GM23338 (cell line): Measurements from ENCODE around the gene ARID1B. TPM values are rescaled to one million over a fixed set of nuclear protein-coding genes. Genes with fewer than 3 reads are reported as not detected.

Experiments
- ATAC-seq: fragments of 200-7000 bp; cut with Tn5 transposase; 3 replicates; pipeline ENCODE4 v1.9.1; 2020
- DNase-seq: peaks from one replicate; pipeline ENCODE4 v3.0.0-alpha.2; 2015; ENCODE audit warnings: low spot score
- H2AFZ ChIP-seq: fragments of 200-600 bp; sonication (generic); 2 replicates; pipeline ENCODE4 v1.8.0; 2016; ENCODE audit warnings: antibody characterized with exemption, mild to moderate bottlenecking, moderate library complexity
- H3F3A ChIP-seq: fragments of 200-600 bp; sonication (generic); replicated peaks from 2 replicates; pipeline ENCODE4 v1.8.0; 2017; ENCODE audit warnings: antibody characterized with exemption, mixed run types, low read depth
- H3K27ac ChIP-seq: fragments of 200-600 bp; sonication (generic); 2 replicates; pipeline ENCODE4 v1.6.1; 2016; ENCODE audit warnings: low read depth
- H3K27me3 ChIP-seq: fragments of 200-600 bp; sonication (generic); 2 replicates; pipeline ENCODE4 v1.8.0; 2016; ENCODE audit warnings: mild to moderate bottlenecking, mixed run types, moderate library complexity; ENCODE audit not compliant: insufficient read depth
- H3K36me3 ChIP-seq: fragments of 200-600 bp; sonication (generic); 2 replicates; pipeline ENCODE4 v1.8.0; 2016; ENCODE audit warnings: mild to moderate bottlenecking; ENCODE audit not compliant: insufficient read depth
- H3K4me1 ChIP-seq: fragments of 200-600 bp; sonication (generic); 2 replicates; pipeline ENCODE4 v1.8.0; 2016; ENCODE audit warnings: mild to moderate bottlenecking, moderate library complexity; ENCODE audit not compliant: insufficient read depth
- H3K4me2 ChIP-seq: fragments of 200-600 bp; sonication (generic); 2 replicates; pipeline ENCODE4 v1.7.1; 2017; ENCODE audit warnings: mixed run types
- H3K4me3 ChIP-seq: fragments of 200-600 bp; sonication (generic); 2 replicates; pipeline ENCODE4 v1.6.1; 2016; ENCODE audit warnings: mixed run types
- H3K79me2 ChIP-seq: fragments of 200-600 bp; sonication (generic); replicated peaks from 2 replicates; pipeline ENCODE4 v1.8.0; 2017; ENCODE audit warnings: mild to moderate bottlenecking; ENCODE audit not compliant: insufficient read depth
- H3K9me2 ChIP-seq: fragments of 200-600 bp; sonication (generic); 2 replicates; pipeline ENCODE4 v1.8.0; 2017; ENCODE audit not compliant: insufficient read depth
- H4K20me1 ChIP-seq: fragments of 200-600 bp; sonication (generic); replicated peaks from 2 replicates; pipeline ENCODE4 v1.8.0; 2017; ENCODE audit warnings: mild to moderate bottlenecking; ENCODE audit not compliant: insufficient read depth
- H3K27ac Mint-ChIP-seq: 2 replicates; pipeline ENCODE4 v1.8.0; 2020; ENCODE audit warnings: inconsistent platforms, mild to moderate bottlenecking, moderate library complexity, mixed read lengths
- H3K27me3 Mint-ChIP-seq: 3 replicates; pipeline ENCODE4 v1.8.0; 2022; ENCODE audit warnings: low read depth, mild to moderate bottlenecking, moderate library complexity, mixed read lengths, inconsistent platforms; ENCODE audit not compliant: insufficient read depth, poor library complexity
- H3K36me3 Mint-ChIP-seq: 3 replicates; pipeline ENCODE4 v1.8.0; 2021; ENCODE audit warnings: low read depth, mild to moderate bottlenecking, inconsistent platforms, moderate library complexity, mixed read lengths
- H3K4me1 Mint-ChIP-seq: 3 replicates; pipeline ENCODE4 v1.8.0; 2020; ENCODE audit warnings: mild to moderate bottlenecking, inconsistent platforms, mixed read lengths
- H3K4me3 Mint-ChIP-seq: 3 replicates; pipeline ENCODE4 v1.8.0; 2021; ENCODE audit warnings: moderate library complexity, mild to moderate bottlenecking, inconsistent platforms, mixed read lengths
- H3K9me3 Mint-ChIP-seq: 3 replicates; pipeline ENCODE4 v1.8.0; 2020; ENCODE audit warnings: moderate library complexity, mild to moderate bottlenecking, inconsistent platforms, mixed read lengths
- CREB1 ChIP-seq: fragments of 250-450 bp; sonication (Bioruptor Pico); IDR thresholded peaks from 2 replicates; pipeline ENCODE4 v1.5.0; 2020; ENCODE audit warnings: low read depth, mild to moderate bottlenecking, moderate library complexity
- CTCF ChIP-seq, 2 experiments: fragments of 200-600 bp in 1 of 2; sonication (generic) in 1 of 2; conservative IDR thresholded peaks; 2 replicates each; pipeline versions ENCODE4 v1.5.1 to v1.6.1; 2016 to 2017; ENCODE audit warnings: antibody characterized with exemption in 2 of 2, low read depth in 2 of 2, mild to moderate bottlenecking in 2 of 2, moderate library complexity in 1 of 2
- ETS1 ChIP-seq: IDR thresholded peaks from 2 replicates; pipeline ENCODE4 v1.6.1; 2016; ENCODE audit warnings: antibody characterized with exemption
- EZH2 ChIP-seq: fragments of 200-600 bp; sonication (generic); IDR thresholded peaks from one replicate; pipeline ENCODE4 v1.8.0; 2017; ENCODE audit warnings: antibody characterized with exemption, mild to moderate bottlenecking, low read depth; ENCODE audit not compliant: unreplicated experiment
- JUNB ChIP-seq: IDR thresholded peaks from one replicate; pipeline ENCODE4 v1.6.1; 2016; ENCODE audit warnings: antibody characterized with exemption; ENCODE audit not compliant: unreplicated experiment
- NANOG ChIP-seq: IDR thresholded peaks from 2 replicates; pipeline ENCODE4 v1.6.1; 2016; ENCODE audit warnings: antibody characterized with exemption, borderline replicate concordance
- POLR2AphosphoS5 ChIP-seq: IDR thresholded peaks from 2 replicates; pipeline ENCODE4 v1.6.1; 2016; ENCODE audit warnings: antibody characterized with exemption, low read depth
- REST ChIP-seq: IDR thresholded peaks from one replicate; pipeline ENCODE4 v1.6.1; 2018; ENCODE audit warnings: antibody characterized with exemption; ENCODE audit not compliant: unreplicated experiment
- STAT1 ChIP-seq: IDR thresholded peaks from one replicate; pipeline ENCODE4 v1.6.1; 2016; ENCODE audit warnings: antibody characterized with exemption; ENCODE audit not compliant: unreplicated experiment
- ZNF331 ChIP-seq: fragments of 250-450 bp; sonication (Bioruptor Pico); IDR thresholded peaks from 2 replicates; pipeline ENCODE4 v1.5.0; 2020; ENCODE audit warnings: low read depth, mild to moderate bottlenecking, moderate library complexity
- ZNF462 ChIP-seq: fragments of 250-450 bp; sonication (Bioruptor Pico); IDR thresholded peaks from 2 replicates; pipeline ENCODE4 v1.5.0; 2020; ENCODE audit warnings: mild to moderate bottlenecking, moderate library complexity
- polyA plus RNA-seq: library from polyadenylated mRNA; unstranded; fragments of >200 nt; fragmentation: Nextera tagmentation; extraction: Ambion mirVana; gene quantifications from 2 replicates; pipeline ENCODE4 v1.2.1, GENCODE V29; 2016
- total RNA-seq: library from RNA; depleted of rRNA; stranded (reverse); fragments of >200 nt; shearing (Covaris generic); gene quantifications from 2 replicates; pipeline ENCODE4 v1.2.3, GENCODE V29; 2014

The ARID1B gene
- total and polyA plus RNA-seq, 2 experiments from 2014 or later = 59.3 to 72.2 TPM

GRCh38 chr6:157161912-157162311 lies 384.7 kb downstream of the ARID1B start:
- Histone ChIP-seq H3K9me2 (no peaks in the 10 kb centered on the region), H3K27ac (0 out of 2 replicates have a peak overlapping the region, but pooled peaks have one; percentile 39), H3K4me1 (peaks cover 23% of the 10 kb centered on the region), H3F3A (no peaks in the 10 kb centered on the region), H3K4me3 (no peak overlapping the region), H3K4me2 (no peak overlapping the region), H4K20me1 (peaks cover 4% of the 10 kb centered on the region; the same call in 1 of the 2 replicates), H3K36me3 (no peaks in the 10 kb centered on the region; the same call in 1 of the 2 replicates), H2AFZ (no peak overlapping the region), H3K79me2 (peaks cover 5% of the 10 kb centered on the region; the same call in 1 of the 2 replicates), H3K27me3 (no peaks in the 10 kb centered on the region)
- DNase-seq = no peak
- H3K27me3 Mint-ChIP-seq = peaks cover 6% of the 10 kb centered on the region
- no peaks in the 10 kb centered on the region for H3K9me3 Mint-ChIP-seq
- peaks cover 32% of the 10 kb centered on the region for H3K4me1 Mint-ChIP-seq
- ATAC-seq = no peak
- TF ChIP-seq EZH2 (no peak), CREB1 (CRISPR knock-in tag) (no peak), NANOG (no peak), POLR2AphosphoS5 (no peak), STAT1 (no peak), ETS1 (no peak), CTCF (conservative IDR thresholded peaks at IDR 0.05; ENCODE audit: low read depth in 2 of 2) (no peak), ZNF331 (CRISPR knock-in tag) (no peak), JUNB (no peak), REST (no peak), ZNF462 (CRISPR knock-in tag) (no peak)
- H3K27ac Mint-ChIP-seq = 0 out of 2 replicates have a peak overlapping the region, but pooled peaks have one; percentile 16
- no peak overlapping the region for H3K4me3 Mint-ChIP-seq
- no peaks in the 10 kb centered on the region for H3K36me3 Mint-ChIP-seq
